Activated naive CD8-positive, alpha-beta T cell treated with anti-CD3 and anti-CD28 coated beads for 36 hours (primary cell): Measurements from ENCODE around the gene ARHGAP28. TPM values are rescaled to one million over a fixed set of nuclear protein-coding genes. Genes with fewer than 3 reads are reported as not detected.
A peak's percentile ranks its signal among the peaks of the same experiment; 100 is the strongest.

Experiments
- DNase-seq: peaks from one replicate; pipeline ENCODE4 v3.0.0; 2021
- H3K27ac Mint-ChIP-seq: one replicate; pipeline ENCODE4 v1.8.0; 2022; ENCODE audit warnings: mild to moderate bottlenecking, moderate library complexity, mixed read lengths
- H3K27me3 Mint-ChIP-seq: one replicate; pipeline ENCODE4 v1.8.0; 2022; ENCODE audit warnings: mild to moderate bottlenecking, mixed read lengths
- H3K36me3 Mint-ChIP-seq: one replicate; pipeline ENCODE4 v1.8.0; 2021; ENCODE audit warnings: mild to moderate bottlenecking, mixed read lengths
- H3K4me1 Mint-ChIP-seq: one replicate; pipeline ENCODE4 v1.8.0; 2021; ENCODE audit warnings: mixed read lengths
- H3K4me3 Mint-ChIP-seq: one replicate; pipeline ENCODE4 v1.8.0; 2022; ENCODE audit warnings: mild to moderate bottlenecking, moderate library complexity, mixed read lengths
- H3K9me3 Mint-ChIP-seq: one replicate; pipeline ENCODE4 v1.8.0; 2022; ENCODE audit warnings: mixed read lengths
- total RNA-seq, 2 experiments: library from RNA; stranded (reverse); gene quantifications; one replicate each; pipeline ENCODE4 v1.2.3, GENCODE V29; 2021

Gene ARHGAP28
- total RNA-seq, 2 experiments from 2014 or later: not detected

- Mint-ChIP-seq H3K36me3 (no peaks in the 10 kb centered on the region), H3K4me3 (no peak overlapping the region), H3K9me3 (peaks cover 2% of the 10 kb centered on the region), H3K27me3 (peaks cover 3% of the 10 kb centered on the region), H3K4me1 (no peaks in the 10 kb centered on the region), H3K27ac (no peak overlapping the region)
- DNase-seq: no peak
These were observed 220.5 kb downstream of the ARHGAP28 start for GRCh38 chr18:6949800-6950586.

GRCh38 chr18:6950641-6951040 is 221.1 kb downstream of the ARHGAP28 start:
- no peak for DNase-seq
- Mint-ChIP-seq H3K9me3 (peaks cover 2% of the 10 kb centered on the region), H3K4me1 (no peaks in the 10 kb centered on the region), H3K36me3 (no peaks in the 10 kb centered on the region), H3K4me3 (no peak overlapping the region), H3K27ac (no peak overlapping the region), H3K27me3 (peaks cover 3% of the 10 kb centered on the region)

- DNase-seq: no peak
- Mint-ChIP-seq H3K27me3 (peaks cover 3% of the 10 kb centered on the region), H3K9me3 (peaks cover 2% of the 10 kb centered on the region), H3K36me3 (no peaks in the 10 kb centered on the region), H3K4me3 (no peak overlapping the region), H3K27ac (peak overlapping the region; percentile 40), H3K4me1 (no peaks in the 10 kb centered on the region)
These were observed 222.0 kb downstream of the ARHGAP28 start for GRCh38 chr18:6951336-6952090.

- Mint-ChIP-seq H3K27ac (no peak overlapping the region), H3K4me1 (no peaks in the 10 kb centered on the region), H3K9me3 (peaks cover 2% of the 10 kb centered on the region), H3K4me3 (no peak overlapping the region), H3K36me3 (no peaks in the 10 kb centered on the region), H3K27me3 (peaks cover 3% of the 10 kb centered on the region)
- DNase-seq: no peak
These were observed 225.0 kb downstream of the ARHGAP28 start for GRCh38 chr18:6954501-6954900.

- DNase-seq: no peak
- Mint-ChIP-seq H3K4me3 (no peak overlapping the region), H3K36me3 (no peaks in the 10 kb centered on the region), H3K4me1 (no peaks in the 10 kb centered on the region), H3K27me3 (peaks cover 3% of the 10 kb centered on the region), H3K27ac (no peak overlapping the region), H3K9me3 (peaks cover 3% of the 10 kb centered on the region)
These were observed 225.8 kb downstream of the ARHGAP28 start for GRCh38 chr18:6955304-6955703.

- Mint-ChIP-seq H3K9me3 (peaks cover 3% of the 10 kb centered on the region), H3K4me3 (no peak overlapping the region), H3K4me1 (no peaks in the 10 kb centered on the region), H3K27me3 (peaks cover 3% of the 10 kb centered on the region), H3K36me3 (no peaks in the 10 kb centered on the region), H3K27ac (no peak overlapping the region)
- no peak for DNase-seq
These were observed 227.0 kb downstream of the ARHGAP28 start for GRCh38 chr18:6956495-6956894.

GRCh38 chr18:6956999-6957398 is 227.5 kb downstream of the ARHGAP28 start:
- no peaks in the 10 kb centered on the region for H3K4me1 Mint-ChIP-seq
- H3K27me3 Mint-ChIP-seq: peaks cover 3% of the 10 kb centered on the region
- H3K27ac Mint-ChIP-seq: no peak overlapping the region

GRCh38 chr18:6959110-6959509 is 229.6 kb downstream of the ARHGAP28 start:
- DNase-seq: no peak
- peaks cover 3% of the 10 kb centered on the region for H3K27me3 Mint-ChIP-seq
- H3K4me3 Mint-ChIP-seq: no peak overlapping the region

More at GRCh38 chr18:6956999-6957398, 227.5 kb downstream of the ARHGAP28 start:
- H3K36me3 Mint-ChIP-seq: no peaks in the 10 kb centered on the region
- no peak overlapping the region for H3K4me3 Mint-ChIP-seq
- DNase-seq: no peak
- peaks cover 2% of the 10 kb centered on the region for H3K9me3 Mint-ChIP-seq

GRCh38 chr18:6960124-6960523 is 230.6 kb downstream of the ARHGAP28 start:
- H3K27ac Mint-ChIP-seq: no peak overlapping the region
- H3K4me3 Mint-ChIP-seq: no peak overlapping the region
- peaks cover 2% of the 10 kb centered on the region for H3K9me3 Mint-ChIP-seq
- H3K36me3 Mint-ChIP-seq: no peaks in the 10 kb centered on the region
- no peak for DNase-seq
- no peaks in the 10 kb centered on the region for H3K27me3 Mint-ChIP-seq
- H3K4me1 Mint-ChIP-seq: no peaks in the 10 kb centered on the region

More at GRCh38 chr18:6959110-6959509, 229.6 kb downstream of the ARHGAP28 start:
- Mint-ChIP-seq H3K4me1 (no peaks in the 10 kb centered on the region), H3K9me3 (peaks cover 2% of the 10 kb centered on the region), H3K36me3 (no peaks in the 10 kb centered on the region), H3K27ac (no peak overlapping the region)

- no peak overlapping the region for H3K4me3 Mint-ChIP-seq
- no peak overlapping the region for H3K27ac Mint-ChIP-seq
- H3K36me3 Mint-ChIP-seq: no peaks in the 10 kb centered on the region
These were observed 231.1 kb downstream of the ARHGAP28 start for GRCh38 chr18:6960656-6961055.

GRCh38 chr18:6961331-6961730 is 231.8 kb downstream of the ARHGAP28 start:
- Mint-ChIP-seq H3K9me3 (peaks cover 2% of the 10 kb centered on the region), H3K27ac (no peak overlapping the region), H3K27me3 (no peaks in the 10 kb centered on the region), H3K4me3 (no peak overlapping the region), H3K4me1 (no peaks in the 10 kb centered on the region), H3K36me3 (no peaks in the 10 kb centered on the region)
- DNase-seq: no peak

More at GRCh38 chr18:6960656-6961055, 231.1 kb downstream of the ARHGAP28 start:
- H3K27me3 Mint-ChIP-seq: no peaks in the 10 kb centered on the region
- no peaks in the 10 kb centered on the region for H3K4me1 Mint-ChIP-seq
- peaks cover 2% of the 10 kb centered on the region for H3K9me3 Mint-ChIP-seq
- no peak for DNase-seq

- Mint-ChIP-seq H3K4me1 (no peaks in the 10 kb centered on the region), H3K9me3 (peaks cover 2% of the 10 kb centered on the region), H3K27me3 (no peaks in the 10 kb centered on the region), H3K4me3 (no peak overlapping the region), H3K36me3 (no peaks in the 10 kb centered on the region), H3K27ac (no peak overlapping the region)
- no peak for DNase-seq
These were observed 233.3 kb downstream of the ARHGAP28 start for GRCh38 chr18:6962571-6963451.

GRCh38 chr18:6963452-6964097 is 234.1 kb downstream of the ARHGAP28 start:
- H3K27me3 Mint-ChIP-seq: no peaks in the 10 kb centered on the region
- DNase-seq: no peak
- no peaks in the 10 kb centered on the region for H3K36me3 Mint-ChIP-seq
- no peaks in the 10 kb centered on the region for H3K4me1 Mint-ChIP-seq
- no peak overlapping the region for H3K4me3 Mint-ChIP-seq
- no peak overlapping the region for H3K27ac Mint-ChIP-seq
- peaks cover 2% of the 10 kb centered on the region for H3K9me3 Mint-ChIP-seq
